Testis (tissue), 3 donors: ENCODE data around the gene DCXR. TPM values are rescaled to one million over a fixed set of nuclear protein-coding genes. Genes with fewer than 3 reads are reported as not detected.

Experiments
- DNase-seq: peaks from one replicate; pipeline ENCODE4 v3.0.0-alpha.2; 2019
- H3K27ac ChIP-seq, 2 donors: fragments of 200-600 bp; sonication (generic); one replicate each; pipeline ENCODE4 v1.5.1; 2019
- H3K27me3 ChIP-seq: fragments of 200-600 bp; sonication (generic); one replicate; pipeline ENCODE4 v1.5.1; 2019
- H3K36me3 ChIP-seq: fragments of 200-600 bp; sonication (generic); one replicate; pipeline ENCODE4 v1.5.1; 2017; ENCODE audit warnings: low read depth; ENCODE audit errors: missing control alignments
- H3K4me1 ChIP-seq: fragments of 200-600 bp; sonication (generic); one replicate; pipeline ENCODE4 v1.5.1; 2019
- H3K4me3 ChIP-seq, 2 donors: fragments of 200-600 bp; sonication (generic); one replicate each; pipeline ENCODE4 v1.5.1; 2017 to 2019
- H3K9me3 ChIP-seq: fragments of 200-600 bp; sonication (generic); one replicate; pipeline ENCODE4 v1.5.1; 2017
- POLR2A ChIP-seq: fragments of 450-650 bp; IDR thresholded peaks from one replicate; pipeline ENCODE4 v1.6.1; 2017; ENCODE audit warnings: antibody characterized with exemption, mild to moderate bottlenecking, moderate library complexity
- WGBS, 2 donors: methylation state at CpG; one replicate each; pipeline ENCODE4 v1.1.5; 2018; 5-methylcytosine and 5-hydroxymethylcytosine counted together
- intact Hi-C: fragments of 100-400 bp; cut with DNase I; formaldehyde crosslinking; loops from one replicate; pipeline ENCODE4 v1.15.1; 2023; ENCODE audit warnings: low total_unique reads
- polyA plus RNA-seq: library from polyadenylated mRNA; stranded (reverse); fragments of 350-450 nt; fragmentation: Illumina TruSeq; extraction: RNeasy Lipid Tissue Mini Kit (QIAGEN cat#74804); gene quantifications from one replicate; pipeline ENCODE4 v1.2.3, GENCODE V29; 2014; ENCODE audit warnings: low read depth, low replicate concordance; ENCODE audit not compliant: insufficient read depth
- total RNA-seq, 2 donors: library from RNA; depleted of rRNA; stranded (reverse); fragments of >200 nt; gene quantifications; one replicate each; pipeline ENCODE4 v1.2.3, GENCODE V29; 2016
- TF ChIP-seq, protein P1 (sequence below), 3 experiments: fragments of 450-650 bp in 2 of 3; fragments of 200-600 bp in 1 of 3; sonication (generic) in 1 of 3; IDR thresholded peaks; one replicate each; pipeline ENCODE4 v1.5.1; 2016 to 2019; ENCODE audit warnings: antibody characterized with exemption in 3 of 3, mild to moderate bottlenecking in 2 of 3, moderate library complexity in 1 of 3

DCXR gene
- total and polyA plus RNA-seq, 3 donors from 2014 or later, result 109 to 188 (median 134) TPM

DNA sequence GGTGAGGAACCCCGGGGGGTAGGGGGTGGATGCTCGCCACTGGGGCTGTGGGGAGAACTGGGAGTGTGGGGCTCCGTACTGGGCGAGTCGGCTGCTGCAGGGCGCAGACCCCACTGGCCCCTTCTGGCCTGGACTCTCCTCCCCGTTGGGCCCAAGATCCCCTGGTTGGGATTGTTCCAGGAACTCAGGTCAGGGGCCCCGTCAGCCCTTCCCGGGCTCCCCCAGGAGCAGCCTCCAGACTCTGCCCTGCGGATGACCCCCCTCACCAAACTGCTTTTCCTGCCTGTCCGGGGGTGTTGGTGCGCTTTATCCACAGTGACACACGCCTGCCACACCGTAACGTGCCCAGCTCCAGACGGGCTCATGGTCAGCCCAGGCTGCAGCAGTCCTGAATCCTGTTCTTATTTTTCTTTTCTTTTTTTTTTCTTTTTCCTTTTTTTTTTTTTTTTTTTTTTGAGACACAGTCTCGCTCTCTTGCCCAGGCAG is 35.9 kb downstream of the DCXR start:
- H3K4me3 ChIP-seq, result no peak overlapping the region
- H3K27me3 ChIP-seq, result no peaks in the 10 kb centered on the region
- no peaks in the 10 kb centered on the region for H3K4me1 ChIP-seq
- no peak overlapping the region for H3K27ac ChIP-seq
- H3K36me3 ChIP-seq, result no peaks in the 10 kb centered on the region
- no peaks in the 10 kb centered on the region for H3K9me3 ChIP-seq
- no peak for DNase-seq
- WGBS, 2 donors, result 86 to 91% methylated on average over 14 to 17 of the region's 17 CpGs
- TF ChIP-seq, protein P1, sequence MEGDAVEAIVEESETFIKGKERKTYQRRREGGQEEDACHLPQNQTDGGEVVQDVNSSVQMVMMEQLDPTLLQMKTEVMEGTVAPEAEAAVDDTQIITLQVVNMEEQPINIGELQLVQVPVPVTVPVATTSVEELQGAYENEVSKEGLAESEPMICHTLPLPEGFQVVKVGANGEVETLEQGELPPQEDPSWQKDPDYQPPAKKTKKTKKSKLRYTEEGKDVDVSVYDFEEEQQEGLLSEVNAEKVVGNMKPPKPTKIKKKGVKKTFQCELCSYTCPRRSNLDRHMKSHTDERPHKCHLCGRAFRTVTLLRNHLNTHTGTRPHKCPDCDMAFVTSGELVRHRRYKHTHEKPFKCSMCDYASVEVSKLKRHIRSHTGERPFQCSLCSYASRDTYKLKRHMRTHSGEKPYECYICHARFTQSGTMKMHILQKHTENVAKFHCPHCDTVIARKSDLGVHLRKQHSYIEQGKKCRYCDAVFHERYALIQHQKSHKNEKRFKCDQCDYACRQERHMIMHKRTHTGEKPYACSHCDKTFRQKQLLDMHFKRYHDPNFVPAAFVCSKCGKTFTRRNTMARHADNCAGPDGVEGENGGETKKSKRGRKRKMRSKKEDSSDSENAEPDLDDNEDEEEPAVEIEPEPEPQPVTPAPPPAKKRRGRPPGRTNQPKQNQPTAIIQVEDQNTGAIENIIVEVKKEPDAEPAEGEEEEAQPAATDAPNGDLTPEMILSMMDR (IDR thresholded peaks at IDR 0.05), result no peak
- TF ChIP-seq POLR2A, result no peak
- intact Hi-C loops, result no loop called here

GRCh38 chr17:82000803-82001570 is 36.5 kb downstream of the DCXR start:
- WGBS, 2 donors, result 81 to 96% methylated on average over 4 to 24 of the region's 32 CpGs
- intact Hi-C loops, result no loop called here
- TF ChIP-seq, protein P1 (IDR thresholded peaks at IDR 0.05), result no peak
- TF ChIP-seq POLR2A, result no peak
- no peaks in the 10 kb centered on the region for H3K36me3 ChIP-seq
- H3K27me3 ChIP-seq, result no peaks in the 10 kb centered on the region
- DNase-seq, result no peak
- no peaks in the 10 kb centered on the region for H3K9me3 ChIP-seq
- H3K4me3 ChIP-seq, result no peak overlapping the region
- no peak overlapping the region for H3K27ac ChIP-seq
- no peaks in the 10 kb centered on the region for H3K4me1 ChIP-seq

DNA sequence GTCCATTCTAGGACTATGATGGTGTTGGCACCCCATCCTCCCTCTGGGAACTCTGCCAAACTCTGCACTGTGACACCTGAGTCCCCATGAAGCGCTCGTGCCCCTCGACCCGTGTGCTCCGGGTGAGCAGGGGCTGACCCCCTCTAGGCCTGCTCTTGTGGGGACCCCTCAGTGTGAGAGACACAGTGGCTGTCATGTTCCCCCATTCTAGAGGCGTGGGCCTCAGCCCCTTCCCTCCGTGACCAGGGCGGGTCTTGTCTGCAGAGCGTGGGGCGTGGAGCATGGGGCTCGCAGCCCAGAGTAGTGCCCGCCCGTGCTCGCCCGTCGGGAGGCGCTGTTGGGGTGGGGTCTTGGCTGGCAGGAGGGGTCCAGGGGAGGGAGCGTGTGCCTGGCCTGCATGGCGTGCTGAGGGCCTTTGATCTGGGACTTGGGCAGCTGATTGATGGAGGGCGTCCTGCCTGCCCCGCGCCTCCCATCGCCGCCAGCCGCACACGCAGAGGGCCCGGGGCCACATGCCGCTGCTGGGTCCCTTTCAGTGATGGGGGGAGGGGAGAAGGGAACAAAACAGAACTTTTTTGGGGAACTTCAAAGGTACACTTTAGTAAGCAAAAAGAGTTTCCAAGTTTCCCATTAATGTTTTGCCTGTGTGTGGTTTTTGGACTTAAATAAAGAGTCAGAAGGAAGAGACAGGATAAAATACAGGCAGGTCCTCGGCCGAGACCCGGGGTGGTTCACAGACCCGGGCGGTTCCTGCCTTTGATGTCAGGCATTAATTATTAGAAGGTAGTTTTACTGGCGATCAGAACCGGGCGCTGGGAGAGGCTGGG is 37.3 kb downstream of the DCXR start:
- Histone ChIP-seq H3K4me1 (no peaks in the 10 kb centered on the region), H3K27ac (no peak overlapping the region), H3K4me3 (no peak overlapping the region), H3K27me3 (no peaks in the 10 kb centered on the region), H3K9me3 (no peaks in the 10 kb centered on the region), H3K36me3 (no peaks in the 10 kb centered on the region)
- WGBS, 2 donors, result 86 to 92% methylated on average over 24 to 36 of the region's 36 CpGs
- no peak for TF ChIP-seq POLR2A
- TF ChIP-seq, protein P1 (IDR thresholded peaks at IDR 0.05), result no peak
- no peak for DNase-seq
- intact Hi-C loops, result no loop called here

- no peaks in the 10 kb centered on the region for H3K36me3 ChIP-seq
- intact Hi-C loops, result no loop called here
These were observed 37.9 kb downstream of the DCXR start for GRCh38 chr17:81999587-81999975.

More at GRCh38 chr17:81999587-81999975, 37.9 kb downstream of the DCXR start:
- Histone ChIP-seq H3K27me3 (no peaks in the 10 kb centered on the region), H3K4me3 (no peak overlapping the region), H3K4me1 (no peaks in the 10 kb centered on the region), H3K9me3 (no peaks in the 10 kb centered on the region), H3K27ac (no peak overlapping the region)
- TF ChIP-seq, protein P1 (IDR thresholded peaks at IDR 0.05), result no peak
- TF ChIP-seq POLR2A, result no peak
- no peak for DNase-seq
- 92 to 95% methylated on average over 12 of the region's 12 CpGs for WGBS, 2 donors
